GM23338 (cell line): ENCODE results near the gene TENM3. TPM values are rescaled to one million over a fixed set of nuclear protein-coding genes. Genes with fewer than 3 reads are reported as not detected.

Experiments used
- ATAC-seq: fragments of 200-7000 bp; cut with Tn5 transposase; 3 replicates; pipeline ENCODE4 v1.9.1; 2020
- DNase-seq: peaks from one replicate; pipeline ENCODE4 v3.0.0-alpha.2; 2015; ENCODE audit warnings: low spot score
- H2AFZ ChIP-seq: fragments of 200-600 bp; sonication (generic); 2 replicates; pipeline ENCODE4 v1.8.0; 2016; ENCODE audit warnings: antibody characterized with exemption, mild to moderate bottlenecking, moderate library complexity
- H3F3A ChIP-seq: fragments of 200-600 bp; sonication (generic); replicated peaks from 2 replicates; pipeline ENCODE4 v1.8.0; 2017; ENCODE audit warnings: antibody characterized with exemption, mixed run types, low read depth
- H3K27ac ChIP-seq: fragments of 200-600 bp; sonication (generic); 2 replicates; pipeline ENCODE4 v1.6.1; 2016; ENCODE audit warnings: low read depth
- H3K27me3 ChIP-seq: fragments of 200-600 bp; sonication (generic); 2 replicates; pipeline ENCODE4 v1.8.0; 2016; ENCODE audit warnings: mild to moderate bottlenecking, mixed run types, moderate library complexity; ENCODE audit not compliant: insufficient read depth
- H3K36me3 ChIP-seq: fragments of 200-600 bp; sonication (generic); 2 replicates; pipeline ENCODE4 v1.8.0; 2016; ENCODE audit warnings: mild to moderate bottlenecking; ENCODE audit not compliant: insufficient read depth
- H3K4me1 ChIP-seq: fragments of 200-600 bp; sonication (generic); 2 replicates; pipeline ENCODE4 v1.8.0; 2016; ENCODE audit warnings: mild to moderate bottlenecking, moderate library complexity; ENCODE audit not compliant: insufficient read depth
- H3K4me2 ChIP-seq: fragments of 200-600 bp; sonication (generic); 2 replicates; pipeline ENCODE4 v1.7.1; 2017; ENCODE audit warnings: mixed run types
- H3K4me3 ChIP-seq: fragments of 200-600 bp; sonication (generic); 2 replicates; pipeline ENCODE4 v1.6.1; 2016; ENCODE audit warnings: mixed run types
- H3K79me2 ChIP-seq: fragments of 200-600 bp; sonication (generic); replicated peaks from 2 replicates; pipeline ENCODE4 v1.8.0; 2017; ENCODE audit warnings: mild to moderate bottlenecking; ENCODE audit not compliant: insufficient read depth
- H3K9me2 ChIP-seq: fragments of 200-600 bp; sonication (generic); 2 replicates; pipeline ENCODE4 v1.8.0; 2017; ENCODE audit not compliant: insufficient read depth
- H4K20me1 ChIP-seq: fragments of 200-600 bp; sonication (generic); replicated peaks from 2 replicates; pipeline ENCODE4 v1.8.0; 2017; ENCODE audit warnings: mild to moderate bottlenecking; ENCODE audit not compliant: insufficient read depth
- H3K27ac Mint-ChIP-seq: 2 replicates; pipeline ENCODE4 v1.8.0; 2020; ENCODE audit warnings: inconsistent platforms, mild to moderate bottlenecking, moderate library complexity, mixed read lengths
- H3K27me3 Mint-ChIP-seq: 3 replicates; pipeline ENCODE4 v1.8.0; 2022; ENCODE audit warnings: low read depth, mild to moderate bottlenecking, moderate library complexity, mixed read lengths, inconsistent platforms; ENCODE audit not compliant: insufficient read depth, poor library complexity
- H3K36me3 Mint-ChIP-seq: 3 replicates; pipeline ENCODE4 v1.8.0; 2021; ENCODE audit warnings: low read depth, mild to moderate bottlenecking, inconsistent platforms, moderate library complexity, mixed read lengths
- H3K4me1 Mint-ChIP-seq: 3 replicates; pipeline ENCODE4 v1.8.0; 2020; ENCODE audit warnings: mild to moderate bottlenecking, inconsistent platforms, mixed read lengths
- H3K4me3 Mint-ChIP-seq: 3 replicates; pipeline ENCODE4 v1.8.0; 2021; ENCODE audit warnings: moderate library complexity, mild to moderate bottlenecking, inconsistent platforms, mixed read lengths
- H3K9me3 Mint-ChIP-seq: 3 replicates; pipeline ENCODE4 v1.8.0; 2020; ENCODE audit warnings: moderate library complexity, mild to moderate bottlenecking, inconsistent platforms, mixed read lengths
- CREB1 ChIP-seq: fragments of 250-450 bp; sonication (Bioruptor Pico); IDR thresholded peaks from 2 replicates; pipeline ENCODE4 v1.5.0; 2020; ENCODE audit warnings: low read depth, mild to moderate bottlenecking, moderate library complexity
- EZH2 ChIP-seq: fragments of 200-600 bp; sonication (generic); IDR thresholded peaks from one replicate; pipeline ENCODE4 v1.8.0; 2017; ENCODE audit warnings: antibody characterized with exemption, mild to moderate bottlenecking, low read depth; ENCODE audit not compliant: unreplicated experiment
- EZH2phosphoT487 ChIP-seq: fragments of 200-600 bp; sonication (generic); IDR thresholded peaks from one replicate; pipeline ENCODE4 v1.8.1; 2018; ENCODE audit warnings: antibody characterized with exemption; ENCODE audit not compliant: unreplicated experiment
- JUNB ChIP-seq: IDR thresholded peaks from one replicate; pipeline ENCODE4 v1.6.1; 2016; ENCODE audit warnings: antibody characterized with exemption; ENCODE audit not compliant: unreplicated experiment
- NANOG ChIP-seq: IDR thresholded peaks from 2 replicates; pipeline ENCODE4 v1.6.1; 2016; ENCODE audit warnings: antibody characterized with exemption, borderline replicate concordance
- POLR2AphosphoS5 ChIP-seq: IDR thresholded peaks from 2 replicates; pipeline ENCODE4 v1.6.1; 2016; ENCODE audit warnings: antibody characterized with exemption, low read depth
- STAT1 ChIP-seq: IDR thresholded peaks from one replicate; pipeline ENCODE4 v1.6.1; 2016; ENCODE audit warnings: antibody characterized with exemption; ENCODE audit not compliant: unreplicated experiment
- ZNF114 ChIP-seq: fragments of 250-450 bp; sonication (Bioruptor Pico); IDR thresholded peaks from 2 replicates; pipeline ENCODE4 v1.5.0; 2020; ENCODE audit warnings: mild to moderate bottlenecking, moderate library complexity
- ZNF331 ChIP-seq: fragments of 250-450 bp; sonication (Bioruptor Pico); IDR thresholded peaks from 2 replicates; pipeline ENCODE4 v1.5.0; 2020; ENCODE audit warnings: low read depth, mild to moderate bottlenecking, moderate library complexity
- polyA plus RNA-seq: library from polyadenylated mRNA; unstranded; fragments of >200 nt; fragmentation: Nextera tagmentation; extraction: Ambion mirVana; gene quantifications from 2 replicates; pipeline ENCODE4 v1.2.1, GENCODE V29; 2016
- total RNA-seq: library from RNA; depleted of rRNA; stranded (reverse); fragments of >200 nt; shearing (Covaris generic); gene quantifications from 2 replicates; pipeline ENCODE4 v1.2.3, GENCODE V29; 2014
- TF ChIP-seq, protein P1 (sequence below): IDR thresholded peaks from one replicate; pipeline ENCODE4 v1.6.1; 2018; ENCODE audit warnings: antibody characterized with exemption; ENCODE audit not compliant: unreplicated experiment
- TF ChIP-seq, protein P2 (sequence below): IDR thresholded peaks from 2 replicates; pipeline ENCODE4 v1.6.1; 2016; ENCODE audit warnings: antibody characterized with exemption
- TF ChIP-seq, protein P3 (sequence below), 2 experiments: fragments of 200-600 bp in 1 of 2; sonication (generic) in 1 of 2; conservative IDR thresholded peaks; 2 replicates each; pipeline versions ENCODE4 v1.5.1 to v1.6.1; 2016 to 2017; ENCODE audit warnings: antibody characterized with exemption in 2 of 2, low read depth in 2 of 2, mild to moderate bottlenecking in 2 of 2, moderate library complexity in 1 of 2
- TF ChIP-seq, protein P4 (sequence below): fragments of 250-450 bp; sonication (Bioruptor Pico); IDR thresholded peaks from 2 replicates; pipeline ENCODE4 v1.5.0; 2020; ENCODE audit warnings: mild to moderate bottlenecking, moderate library complexity

TENM3 gene
- total and polyA plus RNA-seq, 2 experiments from 2014 or later, result 22.2 to 128 TPM

DNA sequence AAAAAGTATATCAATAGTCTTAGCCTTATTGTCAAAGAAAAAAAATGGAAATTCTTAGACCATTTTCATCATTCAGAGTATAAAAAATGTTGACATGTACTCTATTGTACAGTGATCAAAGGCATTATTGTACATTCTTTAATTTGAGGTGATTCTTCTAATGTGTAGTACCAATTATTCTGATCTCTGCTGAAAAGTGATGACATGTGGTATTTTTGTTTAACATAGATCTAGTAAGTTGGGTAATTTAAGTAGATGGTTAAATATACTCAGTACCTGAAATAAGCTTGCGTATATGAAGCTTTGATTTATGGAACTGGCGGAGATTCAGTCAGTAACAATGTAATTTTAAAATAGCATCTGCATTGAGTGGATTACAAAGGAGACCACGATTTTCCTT lies 5.1 kb downstream of the TENM3 start:
- ATAC-seq (no peak), DNase-seq (no peak)
- Histone ChIP-seq H3K4me3 (no peak overlapping the region), H3K4me2 (no peak overlapping the region), H3K4me1 (peaks cover 34% of the 10 kb centered on the region), H4K20me1 (no peaks in the 10 kb centered on the region), H2AFZ (no peak overlapping the region), H3K9me2 (no peaks in the 10 kb centered on the region), H3K36me3 (no peaks in the 10 kb centered on the region), H3K27ac (0 out of 2 replicates have a peak overlapping the region, but pooled peaks have one; percentile 14), H3K79me2 (no peaks in the 10 kb centered on the region), H3F3A (no peaks in the 10 kb centered on the region), H3K27me3 (no peaks in the 10 kb centered on the region)
- peaks cover 41% of the 10 kb centered on the region for H3K4me1 Mint-ChIP-seq
- H3K27ac Mint-ChIP-seq, result no peak overlapping the region
- no peaks in the 10 kb centered on the region for H3K9me3 Mint-ChIP-seq
- peaks cover 7% of the 10 kb centered on the region; the same call in 1 of the 3 replicates for H3K36me3 Mint-ChIP-seq
- H3K4me3 Mint-ChIP-seq, result no peak overlapping the region
- TF ChIP-seq, protein P1, sequence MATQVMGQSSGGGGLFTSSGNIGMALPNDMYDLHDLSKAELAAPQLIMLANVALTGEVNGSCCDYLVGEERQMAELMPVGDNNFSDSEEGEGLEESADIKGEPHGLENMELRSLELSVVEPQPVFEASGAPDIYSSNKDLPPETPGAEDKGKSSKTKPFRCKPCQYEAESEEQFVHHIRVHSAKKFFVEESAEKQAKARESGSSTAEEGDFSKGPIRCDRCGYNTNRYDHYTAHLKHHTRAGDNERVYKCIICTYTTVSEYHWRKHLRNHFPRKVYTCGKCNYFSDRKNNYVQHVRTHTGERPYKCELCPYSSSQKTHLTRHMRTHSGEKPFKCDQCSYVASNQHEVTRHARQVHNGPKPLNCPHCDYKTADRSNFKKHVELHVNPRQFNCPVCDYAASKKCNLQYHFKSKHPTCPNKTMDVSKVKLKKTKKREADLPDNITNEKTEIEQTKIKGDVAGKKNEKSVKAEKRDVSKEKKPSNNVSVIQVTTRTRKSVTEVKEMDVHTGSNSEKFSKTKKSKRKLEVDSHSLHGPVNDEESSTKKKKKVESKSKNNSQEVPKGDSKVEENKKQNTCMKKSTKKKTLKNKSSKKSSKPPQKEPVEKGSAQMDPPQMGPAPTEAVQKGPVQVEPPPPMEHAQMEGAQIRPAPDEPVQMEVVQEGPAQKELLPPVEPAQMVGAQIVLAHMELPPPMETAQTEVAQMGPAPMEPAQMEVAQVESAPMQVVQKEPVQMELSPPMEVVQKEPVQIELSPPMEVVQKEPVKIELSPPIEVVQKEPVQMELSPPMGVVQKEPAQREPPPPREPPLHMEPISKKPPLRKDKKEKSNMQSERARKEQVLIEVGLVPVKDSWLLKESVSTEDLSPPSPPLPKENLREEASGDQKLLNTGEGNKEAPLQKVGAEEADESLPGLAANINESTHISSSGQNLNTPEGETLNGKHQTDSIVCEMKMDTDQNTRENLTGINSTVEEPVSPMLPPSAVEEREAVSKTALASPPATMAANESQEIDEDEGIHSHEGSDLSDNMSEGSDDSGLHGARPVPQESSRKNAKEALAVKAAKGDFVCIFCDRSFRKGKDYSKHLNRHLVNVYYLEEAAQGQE, result no peak
- TF ChIP-seq, protein P2, sequence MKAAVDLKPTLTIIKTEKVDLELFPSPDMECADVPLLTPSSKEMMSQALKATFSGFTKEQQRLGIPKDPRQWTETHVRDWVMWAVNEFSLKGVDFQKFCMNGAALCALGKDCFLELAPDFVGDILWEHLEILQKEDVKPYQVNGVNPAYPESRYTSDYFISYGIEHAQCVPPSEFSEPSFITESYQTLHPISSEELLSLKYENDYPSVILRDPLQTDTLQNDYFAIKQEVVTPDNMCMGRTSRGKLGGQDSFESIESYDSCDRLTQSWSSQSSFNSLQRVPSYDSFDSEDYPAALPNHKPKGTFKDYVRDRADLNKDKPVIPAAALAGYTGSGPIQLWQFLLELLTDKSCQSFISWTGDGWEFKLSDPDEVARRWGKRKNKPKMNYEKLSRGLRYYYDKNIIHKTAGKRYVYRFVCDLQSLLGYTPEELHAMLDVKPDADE, result no peak
- TF ChIP-seq POLR2AphosphoS5 (no peak), EZH2 (no peak), STAT1 (no peak), ZNF114 (CRISPR knock-in tag) (no peak), NANOG (no peak), EZH2phosphoT487 (no peak), ZNF331 (CRISPR knock-in tag) (no peak), CREB1 (CRISPR knock-in tag) (no peak), JUNB (no peak)
- TF ChIP-seq, protein P3, sequence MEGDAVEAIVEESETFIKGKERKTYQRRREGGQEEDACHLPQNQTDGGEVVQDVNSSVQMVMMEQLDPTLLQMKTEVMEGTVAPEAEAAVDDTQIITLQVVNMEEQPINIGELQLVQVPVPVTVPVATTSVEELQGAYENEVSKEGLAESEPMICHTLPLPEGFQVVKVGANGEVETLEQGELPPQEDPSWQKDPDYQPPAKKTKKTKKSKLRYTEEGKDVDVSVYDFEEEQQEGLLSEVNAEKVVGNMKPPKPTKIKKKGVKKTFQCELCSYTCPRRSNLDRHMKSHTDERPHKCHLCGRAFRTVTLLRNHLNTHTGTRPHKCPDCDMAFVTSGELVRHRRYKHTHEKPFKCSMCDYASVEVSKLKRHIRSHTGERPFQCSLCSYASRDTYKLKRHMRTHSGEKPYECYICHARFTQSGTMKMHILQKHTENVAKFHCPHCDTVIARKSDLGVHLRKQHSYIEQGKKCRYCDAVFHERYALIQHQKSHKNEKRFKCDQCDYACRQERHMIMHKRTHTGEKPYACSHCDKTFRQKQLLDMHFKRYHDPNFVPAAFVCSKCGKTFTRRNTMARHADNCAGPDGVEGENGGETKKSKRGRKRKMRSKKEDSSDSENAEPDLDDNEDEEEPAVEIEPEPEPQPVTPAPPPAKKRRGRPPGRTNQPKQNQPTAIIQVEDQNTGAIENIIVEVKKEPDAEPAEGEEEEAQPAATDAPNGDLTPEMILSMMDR (conservative IDR thresholded peaks at IDR 0.05; ENCODE audit: low read depth in 2 of 2), result no peak
- TF ChIP-seq, protein P4, sequence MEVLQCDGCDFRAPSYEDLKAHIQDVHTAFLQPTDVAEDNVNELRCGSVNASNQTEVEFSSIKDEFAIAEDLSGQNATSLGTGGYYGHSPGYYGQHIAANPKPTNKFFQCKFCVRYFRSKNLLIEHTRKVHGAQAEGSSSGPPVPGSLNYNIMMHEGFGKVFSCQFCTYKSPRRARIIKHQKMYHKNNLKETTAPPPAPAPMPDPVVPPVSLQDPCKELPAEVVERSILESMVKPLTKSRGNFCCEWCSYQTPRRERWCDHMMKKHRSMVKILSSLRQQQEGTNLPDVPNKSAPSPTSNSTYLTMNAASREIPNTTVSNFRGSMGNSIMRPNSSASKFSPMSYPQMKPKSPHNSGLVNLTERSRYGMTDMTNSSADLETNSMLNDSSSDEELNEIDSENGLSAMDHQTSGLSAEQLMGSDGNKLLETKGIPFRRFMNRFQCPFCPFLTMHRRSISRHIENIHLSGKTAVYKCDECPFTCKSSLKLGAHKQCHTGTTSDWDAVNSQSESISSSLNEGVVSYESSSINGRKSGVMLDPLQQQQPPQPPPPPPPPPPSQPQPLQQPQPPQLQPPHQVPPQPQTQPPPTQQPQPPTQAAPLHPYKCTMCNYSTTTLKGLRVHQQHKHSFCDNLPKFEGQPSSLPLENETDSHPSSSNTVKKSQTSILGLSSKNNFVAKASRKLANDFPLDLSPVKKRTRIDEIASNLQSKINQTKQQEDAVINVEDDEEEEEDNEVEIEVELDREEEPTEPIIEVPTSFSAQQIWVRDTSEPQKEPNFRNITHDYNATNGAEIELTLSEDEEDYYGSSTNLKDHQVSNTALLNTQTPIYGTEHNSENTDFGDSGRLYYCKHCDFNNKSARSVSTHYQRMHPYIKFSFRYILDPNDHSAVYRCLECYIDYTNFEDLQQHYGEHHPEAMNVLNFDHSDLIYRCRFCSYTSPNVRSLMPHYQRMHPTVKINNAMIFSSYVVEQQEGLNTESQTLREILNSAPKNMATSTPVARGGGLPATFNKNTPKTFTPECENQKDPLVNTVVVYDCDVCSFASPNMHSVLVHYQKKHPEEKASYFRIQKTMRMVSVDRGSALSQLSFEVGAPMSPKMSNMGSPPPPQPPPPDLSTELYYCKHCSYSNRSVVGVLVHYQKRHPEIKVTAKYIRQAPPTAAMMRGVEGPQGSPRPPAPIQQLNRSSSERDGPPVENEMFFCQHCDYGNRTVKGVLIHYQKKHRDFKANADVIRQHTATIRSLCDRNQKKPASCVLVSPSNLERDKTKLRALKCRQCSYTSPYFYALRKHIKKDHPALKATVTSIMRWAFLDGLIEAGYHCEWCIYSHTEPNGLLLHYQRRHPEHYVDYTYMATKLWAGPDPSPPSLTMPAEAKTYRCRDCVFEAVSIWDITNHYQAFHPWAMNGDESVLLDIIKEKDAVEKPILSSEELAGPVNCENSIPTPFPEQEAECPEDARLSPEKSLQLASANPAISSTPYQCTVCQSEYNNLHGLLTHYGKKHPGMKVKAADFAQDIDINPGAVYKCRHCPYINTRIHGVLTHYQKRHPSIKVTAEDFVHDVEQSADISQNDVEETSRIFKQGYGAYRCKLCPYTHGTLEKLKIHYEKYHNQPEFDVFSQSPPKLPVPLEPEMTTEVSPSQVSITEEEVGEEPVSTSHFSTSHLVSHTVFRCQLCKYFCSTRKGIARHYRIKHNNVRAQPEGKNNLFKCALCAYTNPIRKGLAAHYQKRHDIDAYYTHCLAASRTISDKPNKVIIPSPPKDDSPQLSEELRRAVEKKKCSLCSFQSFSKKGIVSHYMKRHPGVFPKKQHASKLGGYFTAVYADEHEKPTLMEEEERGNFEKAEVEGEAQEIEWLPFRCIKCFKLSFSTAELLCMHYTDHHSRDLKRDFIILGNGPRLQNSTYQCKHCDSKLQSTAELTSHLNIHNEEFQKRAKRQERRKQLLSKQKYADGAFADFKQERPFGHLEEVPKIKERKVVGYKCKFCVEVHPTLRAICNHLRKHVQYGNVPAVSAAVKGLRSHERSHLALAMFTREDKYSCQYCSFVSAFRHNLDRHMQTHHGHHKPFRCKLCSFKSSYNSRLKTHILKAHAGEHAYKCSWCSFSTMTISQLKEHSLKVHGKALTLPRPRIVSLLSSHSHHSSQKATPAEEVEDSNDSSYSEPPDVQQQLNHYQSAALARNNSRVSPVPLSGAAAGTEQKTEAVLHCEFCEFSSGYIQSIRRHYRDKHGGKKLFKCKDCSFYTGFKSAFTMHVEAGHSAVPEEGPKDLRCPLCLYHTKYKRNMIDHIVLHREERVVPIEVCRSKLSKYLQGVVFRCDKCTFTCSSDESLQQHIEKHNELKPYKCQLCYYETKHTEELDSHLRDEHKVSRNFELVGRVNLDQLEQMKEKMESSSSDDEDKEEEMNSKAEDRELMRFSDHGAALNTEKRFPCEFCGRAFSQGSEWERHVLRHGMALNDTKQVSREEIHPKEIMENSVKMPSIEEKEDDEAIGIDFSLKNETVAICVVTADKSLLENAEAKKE, result no peak
- no peaks in the 10 kb centered on the region for H3K27me3 Mint-ChIP-seq
